SU-DHL-6 (cell line): ENCODE results near the gene NUMB.

Experiments
- H2AFZ ChIP-seq: fragments of 200-600 bp; sonication (generic); 2 replicates; pipeline ENCODE4 v1.6.1; 2014; ENCODE audit warnings: low read depth, mild to moderate bottlenecking, moderate library complexity, mixed read lengths, antibody characterized with exemption, low read length; ENCODE audit not compliant: severe bottlenecking
- H3F3A ChIP-seq: fragments of 200-600 bp; shearing (Covaris generic); 2 replicates; pipeline ENCODE4 v1.6.0; 2016; ENCODE audit warnings: antibody characterized with exemption, mild to moderate bottlenecking; ENCODE audit not compliant: insufficient read depth
- H3K27ac ChIP-seq: fragments of 200-600 bp; sonication (generic); 2 replicates; pipeline ENCODE4 v1.5.1; 2016; ENCODE audit warnings: low read depth, mild to moderate bottlenecking, low read length, moderate library complexity, mixed read lengths
- H3K27me3 ChIP-seq: fragments of 200-600 bp; sonication (generic), shearing (Covaris generic); 2 replicates; pipeline ENCODE4 v1.6.0; 2014; ENCODE audit warnings: mild to moderate bottlenecking, low read length
- H3K36me3 ChIP-seq: fragments of 200-600 bp; sonication (generic); 2 replicates; pipeline ENCODE4 v1.6.1; 2014; ENCODE audit warnings: mild to moderate bottlenecking, low read length, mixed read lengths
- H3K4me2 ChIP-seq: fragments of 300-600, 200-600 bp; shearing (Covaris generic), sonication (generic); 2 replicates; pipeline ENCODE4 v1.6.0; 2014; ENCODE audit warnings: low read length, low read depth, mild to moderate bottlenecking; ENCODE audit not compliant: poor library complexity, severe bottlenecking
- H3K4me3 ChIP-seq: fragments of 200-600 bp; sonication (generic); 2 replicates; pipeline ENCODE4 v1.5.1; 2014; ENCODE audit warnings: antibody characterized with exemption, low read length, mild to moderate bottlenecking, mixed read lengths; ENCODE audit not compliant: insufficient read depth, poor library complexity, severe bottlenecking
- H3K79me2 ChIP-seq: fragments of 200-600 bp; sonication (generic); 2 replicates; pipeline ENCODE4 v1.6.1; 2014; ENCODE audit warnings: mild to moderate bottlenecking, low read length, moderate library complexity; ENCODE audit not compliant: insufficient read depth
- H3K9ac ChIP-seq: fragments of 200-600 bp; sonication (generic); 2 replicates; pipeline ENCODE4 v1.7.0; 2014; ENCODE audit warnings: mild to moderate bottlenecking, low read length
- H3K9me2 ChIP-seq: fragments of 200-600 bp; sonication (generic); replicated peaks from 2 replicates; pipeline ENCODE4 v1.6.1; 2014; ENCODE audit warnings: low read length; ENCODE audit not compliant: insufficient read depth
- H3K9me3 ChIP-seq: fragments of 200-600 bp; sonication (generic); 2 replicates; pipeline ENCODE4 v1.6.1; 2014; ENCODE audit warnings: low read length, mixed read lengths; ENCODE audit not compliant: insufficient read depth
- H4K20me1 ChIP-seq: fragments of 200-600 bp; sonication (generic); 2 replicates; pipeline ENCODE4 v1.6.1; 2014; ENCODE audit warnings: low read depth, mild to moderate bottlenecking, antibody characterized with exemption, low read length, moderate library complexity, mixed read lengths
- CTCF ChIP-seq: fragments of 200-600 bp; sonication (generic); IDR thresholded peaks from one replicate; pipeline ENCODE4 v1.5.1; 2017; ENCODE audit warnings: antibody characterized with exemption, mild to moderate bottlenecking, low read length, moderate library complexity; ENCODE audit not compliant: insufficient read depth, poor library complexity, severe bottlenecking
- EZH2phosphoT487 ChIP-seq: fragments of 200-600 bp; sonication (generic), shearing (Covaris generic); conservative IDR thresholded peaks from 2 replicates; pipeline ENCODE4 v1.6.1; 2018; ENCODE audit warnings: mild to moderate bottlenecking, antibody characterized with exemption, low read length, moderate library complexity, mixed read lengths

The NUMB gene

GRCh38 chr14:73235531-73236155 is 222.7 kb downstream of the NUMB start:
- Histone ChIP-seq H3K27me3 (no peaks in the 10 kb centered on the region), H3K9me2 (no peaks in the 10 kb centered on the region), H3K27ac (no peak overlapping the region), H3K9me3 (no peaks in the 10 kb centered on the region), H3K36me3 (no peaks in the 10 kb centered on the region), H3K4me2 (no peak overlapping the region), H4K20me1 (no peaks in the 10 kb centered on the region), H3K4me3 (no peak overlapping the region), H3F3A (no peaks in the 10 kb centered on the region), H3K79me2 (no peaks in the 10 kb centered on the region), H3K9ac (no peak overlapping the region), H2AFZ (no peak overlapping the region)
- TF ChIP-seq CTCF, result no peak
- no peak for TF ChIP-seq EZH2phosphoT487

- no peaks in the 10 kb centered on the region for H3K9me3 ChIP-seq
- H3K9me2 ChIP-seq, result no peaks in the 10 kb centered on the region
- H3K9ac ChIP-seq, result no peak overlapping the region
- H2AFZ ChIP-seq, result no peak overlapping the region
- no peaks in the 10 kb centered on the region for H4K20me1 ChIP-seq
- no peaks in the 10 kb centered on the region for H3K27me3 ChIP-seq
- no peak overlapping the region for H3K27ac ChIP-seq
- H3K4me2 ChIP-seq, result no peak overlapping the region
- H3K79me2 ChIP-seq, result no peaks in the 10 kb centered on the region
- no peaks in the 10 kb centered on the region for H3K36me3 ChIP-seq
- H3F3A ChIP-seq, result no peaks in the 10 kb centered on the region
- H3K4me3 ChIP-seq, result no peak overlapping the region
- TF ChIP-seq CTCF, result no peak
- no peak for TF ChIP-seq EZH2phosphoT487
These were observed 223.6 kb downstream of the NUMB start for GRCh38 chr14:73234586-73235394.

- H3K27ac ChIP-seq, result no peak overlapping the region
- no peaks in the 10 kb centered on the region for H3K27me3 ChIP-seq
- H3K79me2 ChIP-seq, result no peaks in the 10 kb centered on the region
- H2AFZ ChIP-seq, result no peak overlapping the region
- no peak overlapping the region for H3K4me3 ChIP-seq
- H3K9me2 ChIP-seq, result no peaks in the 10 kb centered on the region
- H3K36me3 ChIP-seq, result no peaks in the 10 kb centered on the region
- no peaks in the 10 kb centered on the region for H4K20me1 ChIP-seq
- H3K9ac ChIP-seq, result no peak overlapping the region
- H3K9me3 ChIP-seq, result no peaks in the 10 kb centered on the region
- no peak overlapping the region for H3K4me2 ChIP-seq
- TF ChIP-seq EZH2phosphoT487 (no peak), CTCF (no peak)
- no peaks in the 10 kb centered on the region for H3F3A ChIP-seq
These were observed 224.3 kb downstream of the NUMB start for GRCh38 chr14:73234029-73234428.
